Measurements from ENCODE around the gene NBAS.

GRCh38 chr2:15259356-15259756 lies 301.8 kb downstream of the NBAS start:
- TF ChIP-seq, protein P1, sequence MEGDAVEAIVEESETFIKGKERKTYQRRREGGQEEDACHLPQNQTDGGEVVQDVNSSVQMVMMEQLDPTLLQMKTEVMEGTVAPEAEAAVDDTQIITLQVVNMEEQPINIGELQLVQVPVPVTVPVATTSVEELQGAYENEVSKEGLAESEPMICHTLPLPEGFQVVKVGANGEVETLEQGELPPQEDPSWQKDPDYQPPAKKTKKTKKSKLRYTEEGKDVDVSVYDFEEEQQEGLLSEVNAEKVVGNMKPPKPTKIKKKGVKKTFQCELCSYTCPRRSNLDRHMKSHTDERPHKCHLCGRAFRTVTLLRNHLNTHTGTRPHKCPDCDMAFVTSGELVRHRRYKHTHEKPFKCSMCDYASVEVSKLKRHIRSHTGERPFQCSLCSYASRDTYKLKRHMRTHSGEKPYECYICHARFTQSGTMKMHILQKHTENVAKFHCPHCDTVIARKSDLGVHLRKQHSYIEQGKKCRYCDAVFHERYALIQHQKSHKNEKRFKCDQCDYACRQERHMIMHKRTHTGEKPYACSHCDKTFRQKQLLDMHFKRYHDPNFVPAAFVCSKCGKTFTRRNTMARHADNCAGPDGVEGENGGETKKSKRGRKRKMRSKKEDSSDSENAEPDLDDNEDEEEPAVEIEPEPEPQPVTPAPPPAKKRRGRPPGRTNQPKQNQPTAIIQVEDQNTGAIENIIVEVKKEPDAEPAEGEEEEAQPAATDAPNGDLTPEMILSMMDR (IDR thresholded peaks at IDR 0.05), result no peak
- no peak for TF ChIP-seq POLR2A (IDR thresholded peaks at IDR 0.05)
- TF ChIP-seq POLR2AphosphoS5 (IDR thresholded peaks at IDR 0.05; ENCODE audit: insufficient read depth in 1 of 2, low read depth in 1 of 2), result no peak
